SU-DHL-6 (cell line): Measurements from ENCODE around the gene MRPS33.

Experiments used
- CTCF ChIP-seq: fragments of 200-600 bp; sonication (generic); IDR thresholded peaks from one replicate; pipeline ENCODE4 v1.5.1; 2017; ENCODE audit warnings: antibody characterized with exemption, mild to moderate bottlenecking, low read length, moderate library complexity; ENCODE audit not compliant: insufficient read depth, poor library complexity, severe bottlenecking
- EZH2phosphoT487 ChIP-seq: fragments of 200-600 bp; sonication (generic), shearing (Covaris generic); conservative IDR thresholded peaks from 2 replicates; pipeline ENCODE4 v1.6.1; 2018; ENCODE audit warnings: mild to moderate bottlenecking, antibody characterized with exemption, low read length, moderate library complexity, mixed read lengths

GRCh38 chr7:141028767-141029166 lies 14.0 kb upstream of the MRPS33 start:
- TF ChIP-seq CTCF (no peak), EZH2phosphoT487 (no peak)
